SIG-M5 treated with dmso at 0.1 percent for 504 hours (cell line): ENCODE results near the gene RALGPS1.
A peak's percentile ranks its signal among the peaks of the same experiment; 100 is the strongest.

Experiments used
- DNase-seq: peaks from one replicate; lab custom pipeline; 2025; ENCODE audit not compliant: unreplicated experiment; lab: John Stamatoyannopoulos, UW

Gene RALGPS1

GRCh38 chr9:127051881-127052595, 137.5 kb downstream of the RALGPS1 start:
- DNase-seq, result no peak

- no peak for DNase-seq
Measured at GRCh38 chr9:127053057-127053821, 138.7 kb downstream of the RALGPS1 start.

GRCh38 chr9:127053960-127054359, 139.4 kb downstream of the RALGPS1 start:
- no peak for DNase-seq

- DNase-seq, result no peak
Measured at GRCh38 chr9:127055745-127056402, 141.3 kb downstream of the RALGPS1 start.

GRCh38 chr9:127056446-127056845, 141.9 kb downstream of the RALGPS1 start:
- no peak for DNase-seq

- no peak for DNase-seq
Measured at GRCh38 chr9:127058011-127058644, 143.5 kb downstream of the RALGPS1 start.

GRCh38 chr9:127058645-127059021, 144.1 kb downstream of the RALGPS1 start:
- DNase-seq, result no peak

GRCh38 chr9:127059030-127059429, 144.4 kb downstream of the RALGPS1 start:
- DNase-seq, result no peak

GRCh38 chr9:127059765-127060361, 145.3 kb downstream of the RALGPS1 start:
- DNase-seq, result no peak

GRCh38 chr9:127061411-127061810, 146.8 kb downstream of the RALGPS1 start:
- no peak for DNase-seq

GRCh38 chr9:127064335-127064734, 149.8 kb downstream of the RALGPS1 start:
- DNase-seq, result no peak

- no peak for DNase-seq
Measured at GRCh38 chr9:127065592-127065991, 151.0 kb downstream of the RALGPS1 start.

GRCh38 chr9:127066060-127066850, 151.7 kb downstream of the RALGPS1 start:
- no peak for DNase-seq

- peak; percentile 58 for DNase-seq
Measured at GRCh38 chr9:127066851-127067136, 152.2 kb downstream of the RALGPS1 start.

- DNase-seq, result peak; percentile 30
Measured at GRCh38 chr9:127067603-127068220, 153.1 kb downstream of the RALGPS1 start.

GRCh38 chr9:127074561-127075548, 160.3 kb downstream of the RALGPS1 start:
- no peak for DNase-seq

GRCh38 chr9:127075624-127076372, 161.2 kb downstream of the RALGPS1 start:
- peak; percentile 24 for DNase-seq
